NCI-H128 (cell line): ENCODE results near the gene GABRR3.

Experiments
- DNase-seq: peaks from one replicate; lab custom pipeline; 2025; ENCODE audit not compliant: unreplicated experiment; lab: John Stamatoyannopoulos, UW

Gene GABRR3

GRCh38 chr3:97959872-97960271, 75.2 kb downstream of the GABRR3 start:
- no peak for DNase-seq

- no peak for DNase-seq
Measured at GRCh38 chr3:97958796-97959195, 76.3 kb downstream of the GABRR3 start.

DNA sequence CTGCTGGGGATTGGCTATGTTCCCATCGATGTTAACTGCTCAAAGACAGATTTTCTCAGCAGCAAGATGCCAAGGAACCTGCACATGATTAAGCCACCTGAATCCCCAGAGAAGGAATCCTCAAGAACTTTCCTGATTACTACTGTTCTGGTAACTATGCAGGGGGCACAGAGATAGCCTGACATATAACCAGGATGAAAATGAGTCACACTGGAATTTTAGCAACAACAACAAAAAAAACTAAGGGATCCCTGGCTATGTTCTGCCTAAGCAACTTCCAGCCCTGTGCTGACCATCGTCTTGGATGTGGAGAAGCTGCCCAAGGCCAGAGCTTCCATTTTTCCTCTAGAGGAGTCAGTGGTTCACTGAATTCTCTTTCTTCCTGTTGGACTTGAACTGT, 76.7 kb downstream of the GABRR3 start:
- no peak for DNase-seq

DNA sequence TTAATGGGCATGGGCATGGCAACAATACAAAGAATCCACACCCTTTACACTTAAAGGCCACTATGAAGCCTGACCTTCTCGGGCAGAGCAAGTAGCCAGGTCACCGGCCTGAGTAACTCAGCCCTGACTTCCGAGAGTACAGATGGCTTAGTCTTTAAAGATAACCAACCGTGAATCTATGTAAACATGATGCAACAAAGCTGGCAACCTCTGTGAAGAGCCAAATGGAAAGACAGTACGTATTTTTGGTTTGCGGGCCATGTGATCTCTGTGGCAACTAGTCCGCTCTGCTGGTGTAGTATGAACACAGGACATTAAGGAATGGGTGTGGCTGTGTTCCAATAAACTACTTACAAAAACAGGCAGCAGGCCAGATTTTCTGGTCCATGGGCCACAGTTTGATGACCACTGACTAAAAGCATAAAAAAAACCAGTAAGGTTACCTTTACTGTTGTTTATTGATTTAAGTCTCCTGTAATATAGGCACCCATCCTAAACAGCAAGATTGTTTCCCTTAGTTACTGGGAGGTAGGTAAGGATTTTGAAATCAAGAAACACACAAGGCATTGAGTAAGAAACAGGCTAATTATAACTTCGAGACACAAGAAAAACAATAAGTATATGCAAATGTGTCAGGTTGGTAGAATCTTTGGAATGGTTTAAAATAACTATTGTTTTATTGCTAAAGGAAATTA, 77.4 kb downstream of the GABRR3 start:
- no peak for DNase-seq

GRCh38 chr3:97956051-97956450, 79.1 kb downstream of the GABRR3 start:
- DNase-seq = no peak

DNA sequence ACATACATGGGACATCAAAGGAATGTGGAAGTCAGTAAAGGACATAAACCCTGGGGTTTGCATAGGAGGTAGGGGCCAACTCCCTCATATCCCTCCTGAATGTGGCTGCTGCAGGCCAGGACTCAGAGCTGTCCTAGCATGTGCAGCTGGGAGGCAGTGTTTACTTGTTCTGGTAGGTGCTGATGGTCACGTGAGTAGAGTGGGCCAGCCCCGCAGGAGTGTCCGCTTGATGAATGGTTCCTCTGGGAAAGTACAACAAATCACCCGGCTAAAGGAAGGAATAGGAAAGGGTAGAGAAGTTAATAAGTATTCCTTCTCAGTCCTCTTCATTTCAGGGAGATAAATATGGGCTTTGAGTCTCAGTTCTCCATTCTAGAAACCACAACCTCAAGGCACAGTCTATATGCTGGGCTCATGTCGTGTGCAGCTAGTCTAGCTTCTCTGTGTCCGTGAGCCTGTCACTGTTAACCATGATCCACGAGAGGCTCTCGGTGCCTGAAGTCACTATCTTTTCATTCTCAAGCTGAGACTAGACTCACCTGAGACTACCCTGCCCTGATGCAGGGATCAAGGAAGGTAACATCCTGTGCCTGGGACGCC, 80.8 kb downstream of the GABRR3 start:
- no peak for DNase-seq

DNA sequence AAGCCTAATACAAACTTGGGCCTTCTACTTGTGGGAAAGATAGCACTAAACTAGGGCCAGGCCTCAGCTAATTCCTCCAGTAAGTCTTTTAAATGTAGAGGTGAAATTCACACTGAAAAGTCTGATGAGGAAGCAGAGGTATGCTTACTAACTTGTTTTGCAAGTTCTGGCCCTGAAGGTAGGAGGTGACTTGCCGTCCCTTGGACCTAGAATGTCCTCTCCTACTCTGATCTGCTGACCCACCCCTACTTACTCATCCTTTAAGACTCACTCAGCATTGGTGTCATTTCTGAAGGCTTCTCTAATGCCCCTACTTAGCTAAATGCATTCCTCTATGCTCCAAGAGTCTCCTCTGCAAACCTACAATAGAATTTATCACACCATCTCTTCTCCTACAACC, 82.2 kb downstream of the GABRR3 start:
- no peak for DNase-seq

DNA sequence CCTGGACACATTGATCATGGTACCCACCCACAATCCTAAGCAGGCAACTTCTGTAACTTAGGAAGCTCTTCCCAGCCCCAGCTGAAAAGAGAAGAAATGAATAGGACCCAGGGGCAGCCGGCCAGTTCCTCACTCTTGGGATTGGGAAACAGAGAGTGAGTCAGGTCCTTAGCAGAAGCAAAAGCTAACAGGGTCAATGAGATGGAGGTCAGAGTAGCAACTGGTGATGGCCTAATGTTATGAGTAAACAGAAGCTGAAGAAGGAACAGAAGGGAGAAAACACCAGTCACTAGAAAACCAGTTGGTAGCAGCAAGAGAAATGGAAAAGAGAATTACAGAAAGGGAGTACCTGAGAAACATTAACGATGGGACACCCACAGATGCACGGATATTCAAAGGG, 82.8 kb downstream of the GABRR3 start:
- no peak for DNase-seq

DNA sequence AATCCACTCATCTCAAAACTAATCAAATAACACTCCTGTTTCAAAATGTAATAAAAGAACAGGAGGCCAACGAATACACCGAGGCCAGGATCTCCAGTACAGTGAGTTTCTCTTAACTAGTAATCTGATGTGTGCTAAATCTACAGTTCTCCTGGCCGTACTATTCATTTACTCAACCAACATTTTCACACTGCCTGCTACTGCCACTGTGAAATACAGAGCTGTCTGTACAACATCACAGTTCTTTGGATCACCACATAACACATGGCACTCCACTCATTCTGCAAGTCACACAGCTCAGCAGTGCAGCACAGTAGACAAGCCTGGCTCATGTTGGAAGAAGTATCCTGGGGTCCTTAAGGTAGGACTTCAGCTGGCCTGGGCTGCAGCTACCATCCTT, 84.8 kb downstream of the GABRR3 start:
- no peak for DNase-seq

GRCh38 chr3:97949743-97950142, 85.4 kb downstream of the GABRR3 start:
- DNase-seq = no peak

GRCh38 chr3:97949110-97949485, 86.0 kb downstream of the GABRR3 start:
- no peak for DNase-seq

DNA sequence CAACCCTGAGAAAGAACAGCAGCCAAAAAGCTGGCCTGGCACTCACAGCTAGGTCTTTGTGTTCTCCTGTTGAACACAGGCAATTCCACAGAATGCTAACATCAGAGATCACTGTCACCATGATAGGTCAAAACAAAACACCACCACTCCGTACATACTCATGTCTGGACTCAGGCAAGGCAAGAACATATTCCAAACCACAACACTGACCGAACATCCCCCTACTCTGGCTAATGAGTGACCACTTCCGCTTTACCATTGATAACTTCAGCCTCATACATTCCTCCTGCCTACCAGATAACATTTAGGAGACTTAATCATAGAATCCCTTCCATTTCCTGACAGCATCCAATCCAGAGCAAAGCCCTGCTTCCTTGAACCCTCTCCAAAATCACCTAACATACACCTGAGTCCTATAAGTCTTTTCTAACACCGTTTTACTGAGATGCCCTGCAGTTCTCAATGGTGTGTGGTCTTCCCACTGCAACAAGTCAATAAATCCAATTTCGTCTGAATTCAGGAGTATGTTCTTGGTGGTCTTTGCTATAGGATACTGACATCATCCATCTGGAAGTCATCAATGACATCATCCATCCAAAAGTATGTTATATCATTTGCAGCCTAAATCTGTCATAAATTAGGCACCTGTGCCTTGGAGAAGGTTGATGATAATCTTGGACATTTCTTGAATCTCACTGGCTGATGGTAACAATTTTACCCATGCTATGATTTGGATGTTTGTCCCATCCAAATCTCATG, 86.6 kb downstream of the GABRR3 start:
- DNase-seq = no peak

- peak; percentile 28 for DNase-seq
Measured at GRCh38 chr3:97942801-97943546, 92.1 kb downstream of the GABRR3 start.

- DNase-seq = no peak
Measured at GRCh38 chr3:97940034-97940433, 95.1 kb downstream of the GABRR3 start.

DNA sequence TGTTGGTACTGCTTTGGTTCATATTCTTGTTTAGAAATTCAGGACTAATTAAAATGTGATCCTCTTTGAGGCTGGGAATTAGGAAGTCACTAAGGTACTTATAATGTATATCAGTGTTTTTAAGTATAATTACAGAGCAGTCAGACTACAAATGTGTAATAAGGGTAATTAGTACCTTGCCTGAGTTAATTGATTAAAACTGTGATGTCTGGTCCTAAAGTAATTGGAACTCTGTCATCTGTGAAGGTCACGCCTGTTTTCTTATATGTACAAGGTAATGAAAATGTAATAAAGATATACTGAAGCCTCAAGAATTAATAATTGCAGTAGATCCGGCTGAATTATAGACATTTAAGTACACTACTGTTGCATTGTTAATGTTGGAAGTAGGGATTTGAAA, 95.7 kb downstream of the GABRR3 start:
- DNase-seq = no peak

DNA sequence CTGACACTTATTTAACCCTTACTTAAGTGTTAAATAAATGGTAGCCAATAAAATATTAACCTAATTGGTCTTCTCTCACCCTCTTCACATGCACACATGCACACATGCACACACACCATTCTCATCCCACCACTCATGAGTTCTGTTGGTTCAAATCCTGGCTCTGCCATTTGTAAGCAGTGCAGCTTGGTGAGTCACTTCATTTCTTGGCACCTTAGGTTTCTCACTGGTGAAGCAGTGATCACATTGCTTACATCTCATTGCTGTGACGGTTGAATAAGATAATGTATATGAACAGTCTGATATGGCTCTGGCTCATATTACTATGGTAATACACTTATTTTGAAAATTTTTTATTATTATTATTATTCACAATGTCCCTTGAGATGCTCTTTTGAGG, 96.7 kb downstream of the GABRR3 start:
- DNase-seq = no peak

DNA sequence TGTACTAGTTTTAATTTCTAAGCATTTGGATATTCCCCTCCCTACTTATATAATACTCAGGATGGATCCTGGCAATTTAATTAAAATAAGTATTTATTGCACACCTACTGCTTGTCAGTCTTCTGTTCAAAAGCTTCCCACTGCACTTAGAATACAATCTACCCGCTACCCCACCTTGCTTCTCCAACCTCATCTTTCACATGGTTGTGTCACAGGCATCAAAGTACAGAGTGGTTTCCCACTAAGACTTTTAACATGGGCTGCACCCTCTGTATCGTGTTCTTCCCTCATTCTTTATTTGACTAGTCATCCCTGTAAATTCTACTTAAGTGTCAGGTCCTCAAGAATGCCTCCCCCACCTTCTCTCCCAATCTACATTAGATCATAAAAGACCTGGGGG, 97.9 kb downstream of the GABRR3 start:
- DNase-seq = no peak

- DNase-seq = no peak
Measured at GRCh38 chr3:97935842-97936241, 99.3 kb downstream of the GABRR3 start.
